Activated naive CD4-positive, alpha-beta T cell treated with anti-CD3 and anti-CD28 coated beads, Interleukin-2, amount 50 U/mL, for 16 hours (primary cell): ENCODE data around the gene TBC1D22A.

Experiments used
- DNase-seq: peaks from one replicate; pipeline ENCODE4 v3.0.0-alpha.2; 2020

TBC1D22A gene

DNA sequence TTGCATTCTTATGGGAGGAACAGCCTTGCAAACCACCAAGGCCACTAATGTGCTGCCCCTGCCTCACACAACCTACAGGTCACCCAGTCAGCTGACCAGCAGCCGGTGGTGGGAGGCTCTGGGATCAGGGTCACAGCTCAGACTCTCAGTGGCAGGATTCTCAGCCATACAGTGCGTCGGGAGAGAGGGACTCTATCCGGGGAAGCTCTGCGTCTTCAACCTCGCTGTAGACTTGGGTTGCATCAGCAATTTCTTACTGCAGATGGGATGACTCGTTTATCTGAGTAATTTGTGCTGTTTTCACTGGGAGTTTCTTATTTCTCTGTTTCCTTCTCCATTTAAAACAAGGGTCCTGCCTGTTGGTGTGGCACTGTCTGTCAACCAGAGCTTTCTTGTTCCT is 257.7 kb downstream of the TBC1D22A start:
- DNase-seq, result no peak

DNA sequence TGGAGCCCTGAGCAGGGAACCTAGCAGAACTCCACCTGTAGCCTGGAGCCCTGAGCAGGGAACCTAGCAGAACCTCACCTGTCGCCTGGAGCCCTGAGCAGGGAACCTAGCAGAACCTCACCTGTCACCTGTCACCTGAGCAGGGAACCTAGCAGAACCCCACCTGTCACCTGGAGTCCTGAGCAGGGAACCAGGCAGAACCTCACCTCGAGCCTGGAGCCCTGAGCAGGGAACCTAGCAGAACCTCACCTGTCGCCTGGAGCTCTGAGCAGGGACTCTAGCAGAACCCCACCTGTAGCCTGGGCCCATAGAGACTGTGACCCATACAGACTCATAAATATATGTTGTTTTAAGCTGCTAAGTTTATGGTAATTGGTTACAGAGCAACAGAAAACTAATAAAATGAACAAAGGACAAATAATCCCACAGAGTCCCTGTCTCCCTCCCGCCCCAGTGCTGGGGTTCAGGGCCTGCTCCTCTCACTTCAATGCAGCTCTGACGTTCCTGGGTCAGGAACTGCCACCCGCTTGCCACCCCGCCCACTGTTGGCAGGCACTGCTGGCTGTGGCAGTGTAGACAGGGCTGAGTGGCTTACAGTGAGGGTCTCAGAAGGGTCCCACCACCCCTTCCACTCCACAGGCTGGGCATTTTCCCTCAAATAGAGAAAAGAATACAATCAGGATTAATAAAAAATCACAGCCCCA is 259.1 kb downstream of the TBC1D22A start:
- no peak for DNase-seq

DNA sequence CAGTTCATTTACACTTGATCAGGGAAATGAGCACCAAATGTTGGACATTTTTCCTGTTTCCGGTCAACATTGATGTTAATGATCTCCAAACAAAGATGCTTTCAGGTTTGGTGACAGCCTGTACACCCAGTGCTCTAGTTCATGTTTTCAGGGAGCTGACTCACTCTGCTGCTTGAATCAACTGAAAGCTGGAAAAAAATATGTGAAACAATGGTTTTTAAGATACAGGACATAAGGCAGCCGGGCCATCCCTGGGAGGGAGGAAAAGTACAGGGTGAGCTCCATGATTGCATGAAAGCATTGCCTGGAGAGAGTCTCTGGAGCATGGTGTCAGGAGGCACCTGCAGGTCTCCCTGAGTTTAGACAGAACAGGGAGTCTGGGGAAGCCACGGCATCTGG is 259.6 kb downstream of the TBC1D22A start:
- DNase-seq, result no peak

DNA sequence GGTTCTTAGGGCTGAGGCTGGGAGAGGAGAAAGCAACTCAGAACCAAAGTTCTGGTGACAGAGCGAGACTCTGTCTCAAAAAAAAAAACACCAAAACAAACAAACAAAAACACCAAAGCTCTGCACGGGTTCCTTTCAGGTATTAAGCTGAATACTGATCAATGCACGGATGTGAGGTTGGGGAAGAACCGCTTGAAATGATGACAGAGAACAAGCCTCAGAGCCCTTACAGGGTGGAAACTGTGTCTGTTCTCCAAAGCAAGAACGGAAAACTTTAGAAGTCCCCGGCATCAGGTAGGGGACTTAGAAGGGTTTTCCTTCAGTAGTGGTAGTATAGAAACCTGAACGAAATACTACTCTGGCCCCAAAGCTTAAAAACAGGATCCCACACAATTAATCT is 260.0 kb downstream of the TBC1D22A start:
- DNase-seq, result no peak

DNA sequence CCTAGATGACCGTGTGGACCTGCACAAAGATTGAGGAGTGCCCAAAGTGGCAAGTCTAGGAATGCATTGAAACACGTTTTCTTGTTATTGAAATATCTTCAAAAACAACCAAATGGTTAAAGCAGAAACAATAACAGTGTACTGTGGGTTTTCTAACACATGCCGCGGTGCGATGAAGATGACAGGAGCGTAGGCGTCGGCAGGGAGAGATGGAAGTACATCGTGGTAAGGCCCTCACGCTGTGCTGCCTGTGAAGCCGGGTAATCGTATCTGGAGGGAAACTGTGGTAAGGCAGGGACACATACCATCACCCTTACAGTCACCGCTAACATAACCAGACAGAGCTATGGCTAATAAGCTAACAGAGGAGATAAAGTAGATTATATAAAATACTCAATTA is 261.4 kb downstream of the TBC1D22A start:
- no peak for DNase-seq

DNA sequence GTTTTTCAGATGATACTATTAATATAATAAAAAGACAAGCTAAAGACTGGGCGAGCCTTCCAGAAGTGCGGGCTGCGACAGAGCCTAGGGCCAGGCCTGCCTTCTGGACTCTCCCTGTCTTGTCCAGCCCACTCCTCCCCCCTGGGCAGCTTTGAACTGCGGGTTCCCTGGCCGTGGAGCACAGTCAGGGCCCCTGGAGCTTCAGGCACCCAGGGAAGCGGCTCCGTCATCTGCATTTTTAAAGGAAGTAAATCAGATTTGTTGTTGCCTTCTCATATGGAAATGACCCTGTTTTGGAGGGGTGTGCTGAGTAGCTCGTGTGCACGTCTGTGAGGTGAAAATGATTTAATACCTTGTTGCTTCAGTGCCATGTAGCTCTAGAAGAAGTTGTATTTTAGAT is 265.3 kb downstream of the TBC1D22A start:
- DNase-seq, result no peak

DNA sequence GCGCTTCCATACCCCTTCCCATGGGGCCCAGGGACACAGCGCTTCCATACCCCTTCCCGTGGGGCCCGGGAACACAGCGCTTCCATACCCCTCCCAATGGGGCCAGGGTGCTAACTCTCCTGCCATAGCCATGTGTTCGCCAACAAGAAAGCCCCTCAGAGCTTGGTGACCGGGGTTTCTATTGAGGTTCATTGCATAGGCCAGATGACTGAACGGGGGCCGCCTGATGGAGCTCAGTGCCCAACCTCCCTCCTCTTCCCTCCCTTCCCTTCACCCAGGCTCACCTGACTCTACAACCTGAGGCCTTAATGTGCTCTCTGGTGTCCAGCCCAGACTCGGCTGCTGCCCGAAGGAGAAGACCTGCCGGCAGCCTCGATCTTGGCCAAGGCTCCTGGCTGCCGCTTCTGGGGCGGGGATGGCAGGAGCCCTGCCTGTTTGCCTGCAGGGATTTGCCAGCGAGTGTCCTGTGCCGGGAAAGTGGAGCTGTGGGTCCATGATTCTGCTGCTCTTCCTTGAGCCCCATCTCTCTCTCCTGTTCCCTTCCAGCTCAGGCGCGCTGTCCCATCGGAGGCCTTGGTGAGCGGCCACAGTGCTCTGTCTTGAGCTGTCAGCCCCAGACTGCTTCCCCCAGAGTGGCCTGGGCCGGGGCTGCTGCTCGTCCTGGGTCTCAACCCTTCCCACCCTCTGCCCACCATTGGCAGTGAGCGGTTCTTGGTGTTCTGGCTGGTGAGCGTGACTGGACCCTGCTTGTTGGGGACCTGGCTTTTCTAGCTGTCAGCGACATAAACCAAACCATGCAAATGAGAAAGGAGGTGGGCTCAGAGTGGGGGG is 267.0 kb downstream of the TBC1D22A start:
- DNase-seq, result peak; percentile 6

DNA sequence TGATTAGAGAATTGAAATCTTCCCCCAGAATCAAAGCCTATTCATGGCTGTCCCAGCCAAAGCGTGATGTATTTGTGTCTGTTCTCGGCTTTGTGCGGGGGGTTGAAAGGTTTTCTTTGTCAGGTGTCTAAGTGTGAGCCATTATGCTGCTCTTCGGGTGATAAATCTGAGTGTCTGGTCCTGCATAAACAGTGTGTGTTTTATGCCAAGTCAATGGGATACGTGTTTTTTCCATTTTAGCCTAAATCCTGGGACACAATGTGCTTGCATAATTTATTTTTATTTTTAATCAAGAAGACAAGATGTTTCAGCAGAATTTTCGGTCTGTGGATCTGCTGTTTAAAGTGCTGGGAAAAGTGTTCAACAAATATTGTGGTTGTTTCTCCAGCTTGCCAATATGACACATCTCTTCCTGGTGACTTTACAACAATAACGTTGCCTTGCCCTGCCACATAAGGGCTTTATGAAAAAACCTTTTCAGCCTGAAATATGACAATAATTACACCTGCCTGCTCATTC is 267.8 kb downstream of the TBC1D22A start:
- no peak for DNase-seq

DNA sequence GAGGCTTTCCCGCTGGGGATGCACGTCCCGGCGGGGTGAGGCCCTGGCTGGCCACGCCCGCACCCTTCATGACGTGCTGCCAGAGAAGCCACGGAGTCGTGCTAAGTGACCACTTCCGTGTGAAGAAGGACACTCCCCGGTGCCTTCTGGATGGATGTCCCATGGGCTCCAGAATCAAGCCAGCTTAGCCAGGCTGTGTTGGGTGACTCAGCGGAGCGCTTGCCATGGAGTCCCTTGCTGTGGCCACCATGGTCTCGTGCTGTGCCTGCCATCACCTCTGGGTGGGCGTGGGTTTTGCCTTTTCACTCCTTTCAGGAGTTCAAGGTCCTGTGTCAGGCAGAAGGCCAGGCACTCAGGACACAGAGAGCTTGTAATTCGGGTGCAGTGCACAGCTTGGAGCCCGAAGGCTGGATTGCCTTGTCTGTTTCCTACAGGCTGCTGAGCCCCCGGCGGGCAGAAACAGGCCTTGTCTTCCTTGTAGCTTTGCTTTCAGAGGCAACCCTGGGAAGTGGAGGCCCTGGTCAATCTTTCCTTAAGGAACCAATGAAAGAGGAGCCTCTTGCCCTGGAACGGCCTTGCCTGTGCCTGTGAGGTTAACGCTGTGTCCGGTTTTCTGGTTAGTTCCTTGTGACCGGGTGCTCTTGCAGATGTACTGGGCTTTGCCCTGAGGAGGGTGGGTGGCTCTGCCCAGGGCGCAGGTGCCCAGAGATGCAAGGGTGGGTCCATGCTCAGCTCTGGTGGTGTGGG is 268.6 kb downstream of the TBC1D22A start:
- no peak for DNase-seq

DNA sequence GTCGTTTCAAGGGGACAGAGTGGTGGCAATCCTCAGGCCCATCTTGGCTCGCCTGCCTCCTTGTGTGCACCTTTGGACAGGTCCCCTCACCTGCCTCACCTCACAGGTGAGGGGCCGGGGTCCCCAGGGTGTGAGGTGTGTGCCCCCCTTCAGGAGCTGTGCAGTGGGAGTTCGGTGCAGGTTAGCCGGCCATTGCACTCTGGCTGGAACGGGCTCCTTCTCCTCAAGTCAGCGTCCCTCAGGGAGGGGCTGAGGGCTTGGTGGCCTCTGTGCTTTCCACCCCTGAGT is 269.1 kb downstream of the TBC1D22A start:
- DNase-seq, result no peak

DNA sequence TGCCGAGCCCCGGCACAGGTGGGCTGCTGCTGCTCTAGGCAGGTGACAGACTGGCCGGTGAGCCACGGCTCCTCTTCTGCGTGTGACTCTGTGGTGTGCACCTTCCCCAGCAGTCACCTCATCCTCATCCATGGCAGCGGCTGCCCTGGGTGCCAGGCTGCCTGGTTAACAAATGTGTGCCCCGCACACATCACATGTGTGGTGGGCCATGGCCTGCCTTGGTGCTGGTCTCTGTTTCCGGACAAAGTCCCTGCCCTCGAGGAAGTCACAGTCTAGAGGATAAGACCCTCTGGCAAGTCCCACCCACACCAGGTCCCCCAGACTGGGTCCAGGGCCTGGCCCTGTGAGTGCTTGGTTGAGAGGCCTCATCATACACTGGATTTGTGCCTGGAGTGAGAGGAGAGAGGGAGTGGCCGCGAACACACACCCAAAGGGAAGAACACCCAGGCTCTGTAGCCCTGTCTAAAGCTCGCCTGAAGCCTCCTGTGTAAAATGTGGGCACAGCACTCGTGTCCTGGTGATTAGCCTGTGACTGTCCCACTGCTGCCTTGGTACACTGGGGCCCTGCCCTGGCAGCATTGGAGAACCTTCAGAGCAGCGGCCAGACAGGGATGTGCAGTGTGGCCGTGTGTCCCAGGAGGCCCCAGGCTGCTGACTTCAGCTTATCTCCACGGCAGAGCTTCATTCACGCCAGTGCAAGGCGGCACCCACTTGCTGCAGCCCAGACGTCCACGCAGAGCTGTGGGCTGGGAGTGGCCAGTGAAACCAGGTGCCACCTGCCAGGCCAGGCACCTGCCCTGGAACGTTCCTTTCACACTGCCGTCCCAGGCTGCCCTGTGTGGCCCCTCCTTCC is 269.9 kb downstream of the TBC1D22A start:
- DNase-seq, result no peak

DNA sequence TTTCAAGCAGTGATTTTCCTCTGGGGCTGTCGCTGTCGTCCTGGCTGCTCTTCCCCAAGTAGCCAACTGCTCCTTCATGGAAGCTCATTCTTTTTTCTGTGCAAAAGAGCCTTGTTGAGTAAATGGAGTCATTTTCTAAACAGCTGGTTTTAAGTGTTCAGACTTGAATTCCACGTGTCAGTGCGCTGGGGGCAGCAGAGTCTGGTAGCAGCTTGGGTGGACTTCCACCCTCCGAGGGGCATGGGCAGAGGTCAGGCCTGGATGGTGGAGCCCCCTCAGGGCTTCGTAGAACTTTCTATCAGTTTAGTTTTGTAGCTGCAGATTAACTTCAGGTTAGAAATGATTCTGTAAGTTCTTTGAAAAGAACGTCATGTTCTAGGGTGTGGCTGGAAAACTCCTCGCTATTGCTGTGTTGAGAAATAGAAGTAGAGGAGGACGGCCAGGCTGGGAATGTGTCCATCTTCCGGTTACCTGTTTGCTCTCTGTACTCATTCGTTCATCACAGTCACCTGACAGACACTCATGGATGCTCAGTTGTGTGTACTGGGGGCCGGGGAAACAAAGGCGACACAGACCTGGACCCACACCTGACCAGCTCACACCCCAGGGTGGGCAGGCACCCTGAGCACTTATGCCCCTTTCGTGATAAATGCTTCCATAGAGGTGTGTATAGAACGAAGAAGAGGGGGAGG is 270.7 kb downstream of the TBC1D22A start:
- DNase-seq, result no peak

DNA sequence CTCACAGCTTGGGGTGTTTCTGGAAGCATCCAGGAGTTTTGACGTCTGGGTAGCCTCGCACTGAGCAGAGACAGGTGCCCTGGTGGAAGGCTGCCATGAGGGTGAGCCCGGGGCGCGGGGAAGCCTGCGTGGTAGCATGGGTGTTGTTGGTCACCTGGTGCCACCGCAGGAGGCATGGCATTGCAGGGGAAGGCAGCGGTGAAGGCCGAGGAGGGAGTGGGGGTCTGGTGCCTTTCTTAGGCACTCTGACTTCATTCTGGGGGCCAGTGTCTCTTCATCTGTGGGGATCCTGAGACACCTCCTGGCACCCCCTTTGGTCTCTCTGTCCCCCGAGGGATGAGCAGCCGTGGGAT is 271.2 kb downstream of the TBC1D22A start:
- no peak for DNase-seq

DNA sequence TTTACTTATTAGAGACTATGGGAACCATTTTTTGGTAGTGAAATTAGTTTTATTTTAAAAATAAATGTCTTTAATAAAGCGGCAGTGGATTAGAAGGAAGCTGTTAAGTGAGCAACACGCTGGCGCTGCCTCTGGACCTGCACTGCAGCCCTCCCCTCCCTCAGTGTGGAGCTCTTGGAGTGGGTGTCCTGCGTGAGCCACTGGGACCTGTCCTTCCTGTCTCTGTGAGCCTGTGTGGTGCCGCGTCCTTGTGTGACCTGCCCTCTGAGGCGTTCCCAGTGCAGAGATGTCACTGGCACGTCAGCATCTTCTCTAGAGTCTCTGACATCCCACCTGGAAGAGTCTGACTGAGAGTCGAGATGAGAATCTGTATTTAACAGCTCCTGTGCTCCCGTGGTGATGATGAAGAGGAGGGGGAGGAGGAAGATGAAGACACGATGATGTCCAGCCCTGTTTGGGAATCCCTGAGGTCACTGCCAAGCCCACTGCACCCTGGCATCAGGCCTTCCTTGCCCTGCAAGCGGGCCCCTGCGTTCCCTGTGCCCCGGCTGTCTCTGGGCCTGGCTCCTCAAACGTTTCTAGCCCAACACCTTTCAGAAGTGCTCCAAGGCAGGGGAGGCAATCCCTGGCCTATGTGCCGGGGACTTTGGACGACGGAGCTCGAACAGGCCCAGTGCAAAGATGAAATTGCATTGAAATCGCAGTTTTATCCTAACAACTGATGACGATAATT is 271.8 kb downstream of the TBC1D22A start:
- no peak for DNase-seq

DNA sequence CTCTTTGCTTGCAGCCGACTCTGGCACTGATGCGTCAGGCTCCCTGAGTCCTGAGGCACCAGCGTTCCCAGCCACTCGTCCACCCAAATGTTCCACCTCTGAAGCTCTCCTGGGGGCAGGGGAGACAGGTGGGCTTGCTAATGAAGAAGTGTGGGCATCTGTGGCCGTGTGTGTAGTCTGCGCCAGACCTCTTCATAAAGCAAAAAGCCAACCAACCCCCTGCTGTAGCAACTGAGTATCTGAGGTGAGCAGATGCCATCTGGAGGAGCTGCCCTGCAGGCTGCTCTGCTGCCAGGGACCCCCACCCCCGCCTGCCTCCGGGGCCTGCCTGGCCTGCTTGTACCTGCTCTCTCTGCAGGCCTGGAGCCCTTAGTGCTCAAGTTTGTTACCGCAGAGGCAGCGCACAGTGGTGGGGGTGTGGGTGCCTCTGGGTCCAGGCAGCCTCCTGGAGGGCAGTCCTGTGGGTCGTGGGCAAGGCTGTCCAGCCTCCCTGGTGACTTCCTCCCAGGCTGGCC is 272.5 kb downstream of the TBC1D22A start:
- DNase-seq, result no peak

DNA sequence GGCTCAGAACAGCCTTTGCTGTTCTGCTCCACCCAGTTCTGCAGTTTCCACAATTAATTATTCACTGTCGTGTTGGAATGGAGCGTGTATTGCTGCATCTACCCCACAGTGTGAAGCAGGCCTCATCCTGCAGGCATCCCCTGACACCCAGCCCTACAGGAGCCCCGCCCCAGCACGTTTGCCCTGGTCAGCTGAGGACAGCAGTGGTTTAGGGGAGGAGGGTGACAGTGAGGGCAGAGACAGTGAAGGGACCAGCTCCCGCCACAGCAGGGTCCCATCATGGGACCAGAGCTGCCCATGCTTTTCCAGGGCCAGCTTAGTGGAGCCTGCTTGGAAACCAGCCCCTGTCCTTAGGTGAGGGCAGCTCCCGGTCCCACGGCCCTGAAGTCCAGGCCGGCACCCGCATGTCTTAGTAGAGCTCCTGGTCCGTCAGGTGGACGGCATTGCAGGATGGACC is 273.0 kb downstream of the TBC1D22A start:
- no peak for DNase-seq

DNA sequence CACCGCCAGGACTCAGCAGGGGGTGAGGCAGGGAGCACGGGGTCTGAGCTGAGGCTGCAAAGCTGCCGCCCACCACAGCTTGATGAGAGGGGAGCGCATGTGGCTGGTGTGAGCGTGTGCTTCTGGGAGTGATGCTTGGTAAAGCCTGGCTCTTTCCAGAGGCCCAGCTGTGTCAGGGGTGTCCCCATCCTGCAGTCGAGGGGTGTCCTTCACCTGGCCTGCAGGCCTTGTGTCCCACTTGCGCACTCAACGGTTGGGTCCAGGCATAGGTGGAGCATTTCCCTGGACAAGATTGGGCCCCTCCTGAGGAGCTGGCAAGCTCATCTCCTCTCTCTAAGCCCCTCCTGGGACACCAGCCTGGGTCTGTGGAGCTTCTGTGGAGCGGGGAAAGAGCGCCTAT is 273.9 kb downstream of the TBC1D22A start:
- no peak for DNase-seq

DNA sequence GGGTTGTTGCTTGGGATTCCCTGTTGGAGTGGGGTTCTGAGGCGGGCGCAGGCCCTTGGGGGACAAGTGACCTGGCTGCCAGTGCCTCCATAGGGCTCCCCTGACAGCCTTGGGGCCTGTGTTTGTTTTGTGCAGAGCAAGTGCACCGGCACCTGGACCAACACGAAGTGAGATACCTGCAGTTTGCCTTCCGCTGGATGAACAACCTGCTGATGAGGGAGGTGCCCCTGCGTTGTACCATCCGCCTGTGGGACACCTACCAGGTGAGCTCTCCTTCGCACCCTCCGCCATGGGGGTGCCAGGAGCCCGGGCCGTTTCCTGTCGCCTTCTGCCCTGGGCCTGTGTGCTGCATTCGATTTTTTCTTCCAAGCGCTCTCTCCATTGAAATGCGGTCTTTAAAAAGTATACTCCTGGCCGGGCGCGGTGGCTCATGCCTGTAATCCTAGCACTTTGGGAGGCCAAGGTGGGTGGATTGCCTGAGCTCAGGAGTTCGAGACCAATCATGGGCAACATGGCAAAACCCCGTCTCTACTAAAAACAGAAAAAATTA is 274.6 kb downstream of the TBC1D22A start:
- DNase-seq, result no peak

DNA sequence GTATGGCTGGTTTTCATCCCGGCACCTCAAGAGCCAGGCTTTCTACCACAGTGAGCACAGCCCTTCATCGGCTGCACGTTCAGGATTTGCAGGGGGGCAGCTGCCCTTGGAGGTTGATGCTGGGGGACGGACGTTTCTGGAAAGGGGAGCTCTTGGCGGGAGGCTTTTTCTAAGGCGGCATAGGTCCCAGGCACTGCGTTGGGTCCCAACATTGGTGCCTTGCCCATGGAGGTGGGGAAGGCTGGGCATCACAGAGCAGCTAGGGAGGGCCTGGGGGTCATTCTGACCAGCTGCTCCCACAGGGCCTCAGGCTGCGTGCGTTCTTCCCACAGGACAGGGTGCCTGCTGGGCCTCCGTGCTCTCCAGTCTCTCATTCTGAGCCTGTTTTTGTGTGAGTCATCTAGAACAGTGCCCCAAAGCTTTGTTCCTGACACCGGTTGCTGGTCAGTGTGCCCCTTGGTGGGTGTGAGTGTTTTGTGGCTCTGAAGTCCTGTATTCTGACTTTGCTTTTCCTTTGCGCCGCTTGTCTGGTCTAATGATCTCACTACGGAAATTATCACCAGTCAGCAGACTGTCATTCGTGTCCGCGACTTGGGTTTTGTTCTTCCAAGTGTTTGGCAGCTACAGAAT is 275.9 kb downstream of the TBC1D22A start:
- no peak for DNase-seq

DNA sequence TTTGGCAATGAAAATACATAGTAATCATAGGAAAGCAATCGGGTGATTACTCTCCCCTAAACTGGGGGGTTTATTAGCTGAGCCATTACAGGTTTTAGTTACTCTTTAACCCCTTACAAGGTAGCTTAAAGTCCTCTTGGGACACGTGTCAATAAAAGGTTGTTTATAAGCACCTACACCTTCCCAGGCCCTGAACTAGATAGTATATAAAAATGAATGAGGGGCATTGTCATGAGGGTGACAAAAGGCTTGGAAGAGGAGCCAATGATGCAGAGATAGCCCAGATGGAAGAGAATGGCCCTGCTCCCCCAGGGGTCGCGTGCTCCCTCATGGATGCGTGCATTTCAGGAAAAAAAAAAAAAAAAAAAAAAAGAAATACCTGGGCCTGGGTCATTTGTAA is 276.9 kb downstream of the TBC1D22A start:
- no peak for DNase-seq
